ENCODE measurements around the gene XAF1. TPM values are rescaled to one million over a fixed set of nuclear protein-coding genes. Genes with fewer than 3 reads are reported as not detected.

Gene XAF1
- total and polyA plus RNA-seq, 2 experiments from 2014 or later, result not detected

DNA sequence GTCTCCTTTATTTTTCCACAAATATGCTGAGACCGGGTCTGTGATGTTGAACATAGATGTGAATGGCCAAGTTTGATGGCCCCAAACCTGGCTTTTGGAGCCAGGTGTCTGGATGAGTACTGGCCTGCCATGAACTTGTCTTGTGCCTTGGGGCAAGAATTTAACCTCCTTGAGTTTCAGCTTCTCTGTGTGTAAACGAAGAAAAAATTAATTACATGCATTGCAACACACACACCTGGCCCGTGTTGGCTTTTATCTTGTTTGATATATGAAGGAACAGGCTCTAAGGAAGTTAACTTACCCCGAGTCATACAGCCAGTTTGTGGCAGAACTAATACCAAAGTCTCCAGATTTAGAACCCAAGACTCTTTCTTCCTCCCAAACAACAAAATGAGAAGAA, 33.3 kb downstream of the XAF1 start:
- no peaks in the 10 kb centered on the region for H3K79me2 ChIP-seq (replicated peaks; ENCODE audit: insufficient read depth)
- Mint-ChIP-seq H3K27ac (no peak overlapping the region), H3K4me3 (no peak overlapping the region), H3K4me1 (0 out of 3 replicates have a peak, but pooled peaks cover 2% of the 10 kb centered on the region), H3K9me3 (no peaks in the 10 kb centered on the region), H3K36me3 (ENCODE audit: low read depth) (no peaks in the 10 kb centered on the region), H3K27me3 (ENCODE audit: insufficient read depth, low read depth, poor library complexity) (peaks cover 3% of the 10 kb centered on the region)
- H3K9me2 ChIP-seq (ENCODE audit: insufficient read depth), result no peaks in the 10 kb centered on the region
- DNase-seq (ENCODE audit: low spot score), result no peak
- H3K4me3 ChIP-seq, result no peak overlapping the region
- TF ChIP-seq ZNF114 (CRISPR knock-in tag; IDR thresholded peaks at IDR 0.05), result no peak
- TF ChIP-seq CREB1 (CRISPR knock-in tag; IDR thresholded peaks at IDR 0.05; ENCODE audit: low read depth), result no peak
- TF ChIP-seq EZH2phosphoT487 (IDR thresholded peaks at IDR 0.05; ENCODE audit: unreplicated experiment), result no peak
- TF ChIP-seq STAT1 (IDR thresholded peaks at IDR 0.05; ENCODE audit: unreplicated experiment), result no peak
- TF ChIP-seq, protein P1, sequence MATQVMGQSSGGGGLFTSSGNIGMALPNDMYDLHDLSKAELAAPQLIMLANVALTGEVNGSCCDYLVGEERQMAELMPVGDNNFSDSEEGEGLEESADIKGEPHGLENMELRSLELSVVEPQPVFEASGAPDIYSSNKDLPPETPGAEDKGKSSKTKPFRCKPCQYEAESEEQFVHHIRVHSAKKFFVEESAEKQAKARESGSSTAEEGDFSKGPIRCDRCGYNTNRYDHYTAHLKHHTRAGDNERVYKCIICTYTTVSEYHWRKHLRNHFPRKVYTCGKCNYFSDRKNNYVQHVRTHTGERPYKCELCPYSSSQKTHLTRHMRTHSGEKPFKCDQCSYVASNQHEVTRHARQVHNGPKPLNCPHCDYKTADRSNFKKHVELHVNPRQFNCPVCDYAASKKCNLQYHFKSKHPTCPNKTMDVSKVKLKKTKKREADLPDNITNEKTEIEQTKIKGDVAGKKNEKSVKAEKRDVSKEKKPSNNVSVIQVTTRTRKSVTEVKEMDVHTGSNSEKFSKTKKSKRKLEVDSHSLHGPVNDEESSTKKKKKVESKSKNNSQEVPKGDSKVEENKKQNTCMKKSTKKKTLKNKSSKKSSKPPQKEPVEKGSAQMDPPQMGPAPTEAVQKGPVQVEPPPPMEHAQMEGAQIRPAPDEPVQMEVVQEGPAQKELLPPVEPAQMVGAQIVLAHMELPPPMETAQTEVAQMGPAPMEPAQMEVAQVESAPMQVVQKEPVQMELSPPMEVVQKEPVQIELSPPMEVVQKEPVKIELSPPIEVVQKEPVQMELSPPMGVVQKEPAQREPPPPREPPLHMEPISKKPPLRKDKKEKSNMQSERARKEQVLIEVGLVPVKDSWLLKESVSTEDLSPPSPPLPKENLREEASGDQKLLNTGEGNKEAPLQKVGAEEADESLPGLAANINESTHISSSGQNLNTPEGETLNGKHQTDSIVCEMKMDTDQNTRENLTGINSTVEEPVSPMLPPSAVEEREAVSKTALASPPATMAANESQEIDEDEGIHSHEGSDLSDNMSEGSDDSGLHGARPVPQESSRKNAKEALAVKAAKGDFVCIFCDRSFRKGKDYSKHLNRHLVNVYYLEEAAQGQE (IDR thresholded peaks at IDR 0.05; ENCODE audit: unreplicated experiment), result no peak
- TF ChIP-seq JUNB (IDR thresholded peaks at IDR 0.05; ENCODE audit: unreplicated experiment), result no peak
- TF ChIP-seq ZNF331 (CRISPR knock-in tag; IDR thresholded peaks at IDR 0.05; ENCODE audit: low read depth), result no peak
- TF ChIP-seq NANOG (IDR thresholded peaks at IDR 0.05; ENCODE audit: borderline replicate concordance), result no peak
- TF ChIP-seq, protein P2, sequence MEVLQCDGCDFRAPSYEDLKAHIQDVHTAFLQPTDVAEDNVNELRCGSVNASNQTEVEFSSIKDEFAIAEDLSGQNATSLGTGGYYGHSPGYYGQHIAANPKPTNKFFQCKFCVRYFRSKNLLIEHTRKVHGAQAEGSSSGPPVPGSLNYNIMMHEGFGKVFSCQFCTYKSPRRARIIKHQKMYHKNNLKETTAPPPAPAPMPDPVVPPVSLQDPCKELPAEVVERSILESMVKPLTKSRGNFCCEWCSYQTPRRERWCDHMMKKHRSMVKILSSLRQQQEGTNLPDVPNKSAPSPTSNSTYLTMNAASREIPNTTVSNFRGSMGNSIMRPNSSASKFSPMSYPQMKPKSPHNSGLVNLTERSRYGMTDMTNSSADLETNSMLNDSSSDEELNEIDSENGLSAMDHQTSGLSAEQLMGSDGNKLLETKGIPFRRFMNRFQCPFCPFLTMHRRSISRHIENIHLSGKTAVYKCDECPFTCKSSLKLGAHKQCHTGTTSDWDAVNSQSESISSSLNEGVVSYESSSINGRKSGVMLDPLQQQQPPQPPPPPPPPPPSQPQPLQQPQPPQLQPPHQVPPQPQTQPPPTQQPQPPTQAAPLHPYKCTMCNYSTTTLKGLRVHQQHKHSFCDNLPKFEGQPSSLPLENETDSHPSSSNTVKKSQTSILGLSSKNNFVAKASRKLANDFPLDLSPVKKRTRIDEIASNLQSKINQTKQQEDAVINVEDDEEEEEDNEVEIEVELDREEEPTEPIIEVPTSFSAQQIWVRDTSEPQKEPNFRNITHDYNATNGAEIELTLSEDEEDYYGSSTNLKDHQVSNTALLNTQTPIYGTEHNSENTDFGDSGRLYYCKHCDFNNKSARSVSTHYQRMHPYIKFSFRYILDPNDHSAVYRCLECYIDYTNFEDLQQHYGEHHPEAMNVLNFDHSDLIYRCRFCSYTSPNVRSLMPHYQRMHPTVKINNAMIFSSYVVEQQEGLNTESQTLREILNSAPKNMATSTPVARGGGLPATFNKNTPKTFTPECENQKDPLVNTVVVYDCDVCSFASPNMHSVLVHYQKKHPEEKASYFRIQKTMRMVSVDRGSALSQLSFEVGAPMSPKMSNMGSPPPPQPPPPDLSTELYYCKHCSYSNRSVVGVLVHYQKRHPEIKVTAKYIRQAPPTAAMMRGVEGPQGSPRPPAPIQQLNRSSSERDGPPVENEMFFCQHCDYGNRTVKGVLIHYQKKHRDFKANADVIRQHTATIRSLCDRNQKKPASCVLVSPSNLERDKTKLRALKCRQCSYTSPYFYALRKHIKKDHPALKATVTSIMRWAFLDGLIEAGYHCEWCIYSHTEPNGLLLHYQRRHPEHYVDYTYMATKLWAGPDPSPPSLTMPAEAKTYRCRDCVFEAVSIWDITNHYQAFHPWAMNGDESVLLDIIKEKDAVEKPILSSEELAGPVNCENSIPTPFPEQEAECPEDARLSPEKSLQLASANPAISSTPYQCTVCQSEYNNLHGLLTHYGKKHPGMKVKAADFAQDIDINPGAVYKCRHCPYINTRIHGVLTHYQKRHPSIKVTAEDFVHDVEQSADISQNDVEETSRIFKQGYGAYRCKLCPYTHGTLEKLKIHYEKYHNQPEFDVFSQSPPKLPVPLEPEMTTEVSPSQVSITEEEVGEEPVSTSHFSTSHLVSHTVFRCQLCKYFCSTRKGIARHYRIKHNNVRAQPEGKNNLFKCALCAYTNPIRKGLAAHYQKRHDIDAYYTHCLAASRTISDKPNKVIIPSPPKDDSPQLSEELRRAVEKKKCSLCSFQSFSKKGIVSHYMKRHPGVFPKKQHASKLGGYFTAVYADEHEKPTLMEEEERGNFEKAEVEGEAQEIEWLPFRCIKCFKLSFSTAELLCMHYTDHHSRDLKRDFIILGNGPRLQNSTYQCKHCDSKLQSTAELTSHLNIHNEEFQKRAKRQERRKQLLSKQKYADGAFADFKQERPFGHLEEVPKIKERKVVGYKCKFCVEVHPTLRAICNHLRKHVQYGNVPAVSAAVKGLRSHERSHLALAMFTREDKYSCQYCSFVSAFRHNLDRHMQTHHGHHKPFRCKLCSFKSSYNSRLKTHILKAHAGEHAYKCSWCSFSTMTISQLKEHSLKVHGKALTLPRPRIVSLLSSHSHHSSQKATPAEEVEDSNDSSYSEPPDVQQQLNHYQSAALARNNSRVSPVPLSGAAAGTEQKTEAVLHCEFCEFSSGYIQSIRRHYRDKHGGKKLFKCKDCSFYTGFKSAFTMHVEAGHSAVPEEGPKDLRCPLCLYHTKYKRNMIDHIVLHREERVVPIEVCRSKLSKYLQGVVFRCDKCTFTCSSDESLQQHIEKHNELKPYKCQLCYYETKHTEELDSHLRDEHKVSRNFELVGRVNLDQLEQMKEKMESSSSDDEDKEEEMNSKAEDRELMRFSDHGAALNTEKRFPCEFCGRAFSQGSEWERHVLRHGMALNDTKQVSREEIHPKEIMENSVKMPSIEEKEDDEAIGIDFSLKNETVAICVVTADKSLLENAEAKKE (CRISPR knock-in tag; IDR thresholded peaks at IDR 0.05), result no peak
- no peak for TF ChIP-seq EZH2 (IDR thresholded peaks at IDR 0.05; ENCODE audit: low read depth, unreplicated experiment)
- TF ChIP-seq, protein P3, sequence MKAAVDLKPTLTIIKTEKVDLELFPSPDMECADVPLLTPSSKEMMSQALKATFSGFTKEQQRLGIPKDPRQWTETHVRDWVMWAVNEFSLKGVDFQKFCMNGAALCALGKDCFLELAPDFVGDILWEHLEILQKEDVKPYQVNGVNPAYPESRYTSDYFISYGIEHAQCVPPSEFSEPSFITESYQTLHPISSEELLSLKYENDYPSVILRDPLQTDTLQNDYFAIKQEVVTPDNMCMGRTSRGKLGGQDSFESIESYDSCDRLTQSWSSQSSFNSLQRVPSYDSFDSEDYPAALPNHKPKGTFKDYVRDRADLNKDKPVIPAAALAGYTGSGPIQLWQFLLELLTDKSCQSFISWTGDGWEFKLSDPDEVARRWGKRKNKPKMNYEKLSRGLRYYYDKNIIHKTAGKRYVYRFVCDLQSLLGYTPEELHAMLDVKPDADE (IDR thresholded peaks at IDR 0.05), result no peak
- TF ChIP-seq POLR2AphosphoS5 (IDR thresholded peaks at IDR 0.05; ENCODE audit: low read depth), result no peak
- TF ChIP-seq CTCF (conservative IDR thresholded peaks at IDR 0.05; ENCODE audit: low read depth in 2 of 2), result no peak
- H3K36me3 ChIP-seq (ENCODE audit: insufficient read depth), result no peaks in the 10 kb centered on the region
- ATAC-seq, result no peak
- H3K4me1 ChIP-seq (ENCODE audit: insufficient read depth), result no peaks in the 10 kb centered on the region
- H3K27me3 ChIP-seq (ENCODE audit: insufficient read depth), result no peaks in the 10 kb centered on the region
- no peak overlapping the region for H2AFZ ChIP-seq
- no peak overlapping the region for H3K4me2 ChIP-seq
- H3K27ac ChIP-seq (ENCODE audit: low read depth), result no peak overlapping the region
- no peaks in the 10 kb centered on the region for H3F3A ChIP-seq (replicated peaks; ENCODE audit: low read depth)
- no peaks in the 10 kb centered on the region for H4K20me1 ChIP-seq (replicated peaks; ENCODE audit: insufficient read depth)
